HG03571 (cell line): Measurements from ENCODE around the gene RALGDS.
"Not testable (repeated sequence)": the region's sequence is repeated elsewhere in the genome, so short reads cannot be mapped to it uniquely, and the experiment has no call there.

Experiments used
- ATAC-seq: cut with Tn5 transposase; IDR thresholded peaks from one replicate; pipeline ENCODE4 v1.9.1; 2021; ENCODE audit not compliant: unreplicated experiment

Gene RALGDS

GRCh38 chr9:133107961-133108793 is 12.9 kb downstream of the RALGDS start:
- no peak for ATAC-seq

- no peak for ATAC-seq
Measured at GRCh38 chr9:133107245-133107722, 13.8 kb downstream of the RALGDS start.

GRCh38 chr9:133106511-133107244 is 14.4 kb downstream of the RALGDS start:
- ATAC-seq: no peak

GRCh38 chr9:133105461-133105770 is 15.6 kb downstream of the RALGDS start:
- no peak for ATAC-seq

DNA sequence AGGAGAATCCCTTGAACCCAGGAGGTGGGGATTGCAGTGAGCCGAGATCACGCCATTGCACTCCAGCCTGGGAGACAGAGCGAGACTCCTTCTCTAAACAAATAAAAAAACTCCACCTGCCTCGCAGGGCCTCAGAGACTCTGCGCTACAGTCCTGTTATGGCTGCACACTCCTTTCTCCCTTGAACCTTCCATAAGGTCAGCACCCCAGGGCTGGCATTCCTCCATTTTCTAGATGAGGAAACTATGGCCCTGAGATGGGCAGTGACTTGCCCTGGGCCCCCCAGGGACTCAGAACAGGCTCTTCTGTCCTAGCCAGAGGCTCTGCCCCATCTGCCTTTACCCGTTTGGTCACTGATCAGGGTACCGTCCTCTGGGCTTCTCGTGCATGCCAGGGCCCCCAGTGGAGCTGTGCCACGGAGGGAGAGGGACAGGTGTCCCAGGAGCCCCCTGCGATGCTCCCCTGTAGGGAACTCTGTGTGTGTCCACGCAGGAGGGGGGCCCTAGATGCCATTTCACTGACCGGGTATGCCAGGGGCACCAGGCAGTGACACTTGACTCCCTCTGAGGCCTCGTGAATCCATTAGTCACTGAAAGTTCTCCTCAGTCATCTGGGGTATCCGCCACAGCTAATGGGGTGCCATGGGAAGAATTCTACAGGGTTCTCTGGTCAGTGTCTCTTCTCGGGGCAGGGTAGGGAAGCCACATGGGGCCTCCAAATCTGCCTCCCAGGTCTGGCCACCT is 16.2 kb downstream of the RALGDS start:
- no peak for ATAC-seq

GRCh38 chr9:133103987-133104505 is 17.0 kb downstream of the RALGDS start:
- no peak for ATAC-seq

DNA sequence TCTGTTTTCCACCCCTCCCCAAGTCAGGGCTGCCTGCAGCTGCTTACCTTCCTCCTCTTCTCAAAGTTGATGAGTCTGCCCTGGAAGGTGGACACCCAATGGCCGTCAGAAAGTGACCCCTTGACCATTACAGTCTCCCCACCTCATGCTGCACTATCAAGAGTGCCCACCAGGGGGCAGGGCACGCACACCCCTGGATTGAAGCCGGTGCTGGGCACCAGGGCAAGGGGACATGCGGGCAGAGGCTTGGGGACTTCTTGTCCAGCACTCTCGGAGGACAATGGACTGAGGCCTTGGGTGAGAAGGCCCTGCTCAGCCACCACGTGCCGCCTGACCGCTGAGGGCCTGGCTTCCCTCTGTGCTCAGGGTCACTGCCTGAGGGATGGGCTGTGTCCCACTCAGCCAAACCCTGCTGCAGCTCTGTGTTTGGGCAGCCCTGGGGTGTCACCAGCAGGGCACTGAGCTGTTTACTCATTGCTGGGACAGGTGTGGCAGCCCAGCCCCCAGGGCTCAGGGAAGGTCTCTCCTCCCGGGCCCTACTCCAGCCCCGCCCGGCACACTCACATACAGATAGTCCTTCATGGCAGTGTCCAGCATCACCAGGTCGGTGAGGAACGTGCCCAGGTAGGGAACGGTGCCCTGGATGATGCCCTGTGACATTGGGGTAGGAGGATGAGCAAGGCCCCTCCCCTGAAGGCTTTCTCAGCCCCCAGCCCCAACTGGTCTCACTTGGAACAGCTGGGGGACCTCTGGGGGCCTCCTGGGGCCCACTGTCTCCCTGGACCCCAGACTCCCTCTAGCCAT is 17.7 kb downstream of the RALGDS start:
- ATAC-seq: no peak

GRCh38 chr9:133102190-133103021 is 18.6 kb downstream of the RALGDS start:
- ATAC-seq: no peak

DNA sequence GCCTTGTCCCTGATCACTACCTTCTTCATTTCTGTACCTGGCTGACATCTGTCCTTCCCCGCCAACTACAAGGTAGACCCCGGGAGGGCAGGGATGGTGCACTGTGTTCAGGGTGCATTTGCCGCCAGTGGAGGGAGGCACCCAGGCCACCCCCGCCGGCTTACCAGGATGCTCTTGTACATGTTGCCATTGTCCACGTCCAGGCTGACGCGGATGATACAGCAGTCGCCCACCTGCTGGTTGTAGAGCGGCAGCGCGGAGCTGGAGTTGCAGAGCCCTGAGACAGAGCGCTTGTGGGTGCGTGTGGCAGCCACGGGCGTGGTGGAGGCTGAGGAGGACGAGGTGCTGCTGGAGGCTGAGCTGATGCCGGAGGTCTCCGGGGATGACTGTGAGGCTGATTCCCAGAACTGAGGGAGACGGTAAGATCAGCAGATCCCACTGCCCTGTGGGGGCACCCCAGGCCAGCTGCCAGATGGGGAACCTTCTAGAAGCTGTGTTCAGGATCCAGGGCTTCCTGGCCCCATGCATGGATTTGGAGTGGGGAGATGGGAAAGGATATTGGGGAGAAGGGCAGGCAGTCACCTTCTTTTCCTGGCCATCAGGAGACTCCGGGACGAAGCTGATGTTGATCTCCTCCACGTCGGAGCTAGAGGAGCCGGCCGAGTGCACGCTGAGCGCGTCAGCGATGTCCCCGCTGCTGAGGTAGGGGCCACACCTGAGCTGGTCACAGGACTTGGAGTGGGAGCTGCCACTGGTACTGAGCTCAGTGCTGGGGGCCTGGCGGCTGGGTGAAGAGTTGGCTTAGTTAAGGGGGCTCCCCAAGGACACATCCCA is 19.5 kb downstream of the RALGDS start:
- ATAC-seq: no peak

GRCh38 chr9:133100506-133101355 is 20.3 kb downstream of the RALGDS start:
- ATAC-seq: no peak

- ATAC-seq: no peak
Measured at GRCh38 chr9:133099726-133100505, 21.1 kb downstream of the RALGDS start.

- ATAC-seq: no peak
Measured at GRCh38 chr9:133098871-133099270, 22.2 kb downstream of the RALGDS start.

DNA sequence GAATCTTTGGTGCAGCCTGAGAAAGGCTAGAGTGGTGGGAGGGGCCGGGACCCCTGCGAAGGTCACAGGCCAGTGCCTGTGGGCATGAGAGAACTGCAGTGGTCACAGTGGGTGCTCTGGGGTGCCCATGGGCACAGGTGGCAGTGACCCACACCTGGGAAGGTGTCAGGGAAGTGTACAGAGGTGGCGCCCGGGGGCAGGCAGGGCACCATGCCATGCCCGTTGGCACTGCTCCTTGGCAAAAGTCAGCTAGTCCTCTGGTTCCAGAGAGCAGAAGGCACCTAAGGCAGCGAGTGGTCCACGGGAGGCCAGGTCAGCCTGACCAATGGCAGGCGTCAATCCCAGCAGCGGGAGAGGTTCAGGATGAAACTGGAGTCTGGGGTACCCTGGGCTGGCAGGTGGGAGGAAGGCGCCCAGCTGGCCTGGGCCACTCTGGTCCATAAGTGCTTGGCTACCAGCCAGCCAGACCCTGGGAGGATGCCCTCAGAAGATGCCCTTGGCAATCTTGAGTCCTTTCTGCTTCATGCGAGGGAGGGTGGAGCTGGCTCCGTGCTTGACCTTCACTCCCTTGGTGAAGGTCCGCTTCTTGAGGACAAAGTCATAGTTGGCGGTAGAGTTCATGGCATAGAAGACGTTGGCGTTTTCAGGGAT is 22.8 kb downstream of the RALGDS start:
- ATAC-seq: no peak

GRCh38 chr9:133094842-133095393 is 26.1 kb downstream of the RALGDS start:
- ATAC-seq: no peak

GRCh38 chr9:133094351-133094750 is 26.7 kb downstream of the RALGDS start:
- ATAC-seq: not testable (repeated sequence)

GRCh38 chr9:133090752-133091385 is 30.2 kb downstream of the RALGDS start:
- no peak for ATAC-seq
